ENCODE data around the gene ODAD3.
"Not testable (repeated sequence)": the region's sequence is repeated elsewhere in the genome, so short reads cannot be mapped to it uniquely, and the experiment has no call there.

Gene ODAD3

DNA sequence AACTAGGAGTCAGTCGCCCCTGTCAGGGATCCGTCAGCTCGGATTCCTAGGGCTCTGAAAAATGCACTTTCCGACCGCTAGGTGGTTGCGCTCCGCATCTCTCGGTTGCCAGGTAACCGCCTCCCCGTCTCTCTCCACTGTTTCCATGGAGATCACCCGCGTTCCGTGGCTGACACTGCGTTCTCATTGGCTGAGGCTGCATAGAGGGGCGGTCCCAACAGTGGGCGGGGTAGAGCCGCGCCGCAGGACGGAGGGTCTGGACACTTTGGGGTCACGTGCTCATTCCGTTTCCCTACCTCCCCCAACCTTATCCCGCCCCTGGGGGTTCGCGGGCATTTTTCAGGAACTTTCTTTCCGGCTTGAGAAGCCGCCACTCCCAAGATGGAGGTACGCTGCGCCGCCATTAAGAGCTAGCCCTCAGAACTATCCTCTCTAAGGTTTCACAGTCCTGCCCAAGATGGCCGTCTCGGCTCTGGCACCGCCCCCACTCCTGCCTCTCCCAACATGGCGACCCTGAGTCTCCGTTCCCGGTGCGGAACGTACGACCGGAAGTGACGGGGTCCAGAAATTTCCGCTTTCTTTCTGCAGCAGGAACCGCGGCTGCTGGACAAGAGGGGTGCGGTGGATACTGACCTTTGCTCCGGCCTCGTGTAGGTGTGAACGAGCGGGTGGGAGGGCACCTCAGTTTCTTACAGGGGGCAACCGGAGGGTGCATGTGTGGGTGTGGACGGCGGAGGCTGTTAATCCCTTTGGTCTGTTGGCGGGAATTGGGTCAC, at the start of gene ODAD3, which contains the start of gene PRKCSH:
Gene ODAD3, minus strand, starts transcription at position 65 of the 776 bp plus-strand sequence. CDS start 105 bp downstream, outside the sequence.
Gene PRKCSH, plus strand, starts transcription at position 579 of the 776 bp plus-strand sequence. CDS start 483 bp downstream, outside the sequence.
- DNase-seq (ENCODE audit: low read depth): peak; percentile 95

DNA sequence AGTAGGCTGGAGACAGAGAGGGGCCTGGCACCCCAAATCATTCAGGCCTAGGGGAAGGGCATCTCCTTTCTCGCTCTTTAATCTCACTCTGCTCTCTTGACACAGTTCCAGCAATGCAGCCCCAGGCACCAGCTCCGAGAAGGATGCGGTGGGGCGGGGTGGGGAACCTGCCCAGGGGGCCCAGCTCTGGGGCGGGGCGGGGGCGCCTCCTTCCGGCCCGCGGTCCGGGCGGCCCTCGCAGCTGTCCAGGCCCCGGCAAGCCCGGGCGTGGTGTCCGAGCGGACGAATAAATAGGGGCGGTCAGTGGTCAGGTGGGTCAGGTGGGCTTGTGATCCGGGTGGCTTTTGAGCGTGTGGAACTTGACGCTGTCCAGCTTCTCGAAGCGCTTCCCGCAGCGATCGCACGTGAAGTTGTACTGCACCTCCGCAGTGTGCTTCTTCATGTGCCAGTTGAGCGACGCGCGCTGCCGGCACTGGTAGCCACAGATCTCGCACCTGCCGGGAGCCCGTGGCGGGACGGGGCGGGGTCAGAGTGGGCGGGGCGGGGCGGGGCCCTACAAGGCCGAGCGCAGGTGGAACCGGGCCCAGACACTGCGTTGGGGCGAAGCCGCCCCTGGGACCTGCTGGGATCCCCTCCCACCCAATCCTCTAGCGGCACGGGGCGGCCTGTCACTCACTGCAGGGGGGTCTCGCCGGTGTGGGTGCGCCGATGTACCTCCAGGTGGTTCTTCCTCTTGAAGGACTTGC, 48.6 kb upstream of the ODAD3 start:
- no peak for DNase-seq (ENCODE audit: low read depth)

DNA sequence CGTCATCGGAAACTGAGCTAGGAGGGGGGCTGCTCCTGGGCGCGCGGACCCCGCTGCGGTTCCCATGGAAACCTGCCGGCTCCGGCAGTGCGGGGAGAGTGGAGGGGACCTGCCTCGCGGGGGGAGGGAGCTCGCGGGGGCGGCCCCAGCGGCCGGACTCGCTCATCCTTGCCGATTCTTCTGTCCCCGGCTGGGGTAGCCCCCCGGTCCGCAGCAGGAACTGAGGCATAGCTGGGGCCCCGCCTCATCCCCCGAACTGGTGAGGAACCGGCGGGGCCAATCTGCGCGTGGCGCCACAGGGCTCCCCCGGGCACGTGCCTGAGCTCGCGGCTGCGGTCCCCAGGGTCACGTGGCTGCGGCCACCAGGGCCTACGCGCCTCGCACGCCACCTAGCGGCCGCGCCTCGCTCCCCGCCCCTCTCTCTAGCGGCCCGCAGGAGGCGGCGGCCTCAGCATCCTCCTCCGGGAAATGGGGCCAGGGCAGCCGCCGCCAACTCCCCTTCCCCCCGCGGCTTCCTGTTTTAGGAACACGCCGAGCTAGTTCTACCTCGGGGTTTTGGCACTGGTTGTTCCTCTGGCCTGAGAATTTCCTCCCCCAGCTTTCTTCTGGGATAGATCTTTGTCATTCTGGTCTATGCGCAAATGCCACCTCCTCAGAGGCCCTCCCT, 47.6 kb upstream of the ODAD3 start:
- peak; percentile 61 for DNase-seq (ENCODE audit: low read depth)

DNA sequence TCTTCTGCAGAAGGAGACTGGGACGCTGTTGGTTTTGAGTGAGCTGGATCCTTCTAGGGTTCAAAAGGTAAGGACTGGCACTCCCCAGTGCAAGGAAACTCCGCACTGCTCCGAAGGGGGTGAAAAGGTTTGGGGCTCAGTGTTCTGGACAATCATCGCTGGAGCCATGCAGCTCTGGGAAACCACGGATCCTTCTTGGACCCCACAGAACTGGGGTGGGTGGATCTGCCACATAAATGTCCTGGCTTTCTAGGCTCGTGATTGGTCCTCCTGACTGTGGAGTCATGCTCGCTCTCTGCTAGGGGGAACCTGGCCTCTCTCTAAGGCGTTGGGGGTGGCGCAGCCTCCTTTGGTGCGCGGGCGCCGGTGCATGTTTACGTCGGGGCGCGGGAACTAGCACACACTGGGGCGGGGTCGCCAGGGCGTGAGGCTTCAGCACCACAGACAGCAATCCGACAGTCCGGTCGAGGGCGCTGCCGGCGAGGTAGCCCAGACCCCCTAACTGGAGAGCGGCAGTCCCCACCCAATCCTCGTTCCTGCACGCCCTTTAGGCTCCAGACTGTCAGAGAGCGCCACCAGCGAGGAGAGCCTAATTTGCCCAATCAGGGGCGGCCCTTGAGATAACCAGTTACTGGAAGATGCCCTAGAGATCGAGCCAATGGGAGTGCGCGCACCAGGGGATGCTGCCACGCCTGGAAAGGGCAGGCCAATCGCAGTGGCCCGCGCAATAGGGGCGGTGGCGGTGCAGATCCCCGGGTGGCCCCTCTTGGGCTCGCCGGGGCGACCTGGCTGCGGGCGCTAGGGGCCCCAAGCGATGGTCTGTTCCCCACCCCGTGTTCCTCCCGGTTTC, 46.8 kb upstream of the ODAD3 start:
- peak; percentile 45 for DNase-seq (ENCODE audit: low read depth)

DNA sequence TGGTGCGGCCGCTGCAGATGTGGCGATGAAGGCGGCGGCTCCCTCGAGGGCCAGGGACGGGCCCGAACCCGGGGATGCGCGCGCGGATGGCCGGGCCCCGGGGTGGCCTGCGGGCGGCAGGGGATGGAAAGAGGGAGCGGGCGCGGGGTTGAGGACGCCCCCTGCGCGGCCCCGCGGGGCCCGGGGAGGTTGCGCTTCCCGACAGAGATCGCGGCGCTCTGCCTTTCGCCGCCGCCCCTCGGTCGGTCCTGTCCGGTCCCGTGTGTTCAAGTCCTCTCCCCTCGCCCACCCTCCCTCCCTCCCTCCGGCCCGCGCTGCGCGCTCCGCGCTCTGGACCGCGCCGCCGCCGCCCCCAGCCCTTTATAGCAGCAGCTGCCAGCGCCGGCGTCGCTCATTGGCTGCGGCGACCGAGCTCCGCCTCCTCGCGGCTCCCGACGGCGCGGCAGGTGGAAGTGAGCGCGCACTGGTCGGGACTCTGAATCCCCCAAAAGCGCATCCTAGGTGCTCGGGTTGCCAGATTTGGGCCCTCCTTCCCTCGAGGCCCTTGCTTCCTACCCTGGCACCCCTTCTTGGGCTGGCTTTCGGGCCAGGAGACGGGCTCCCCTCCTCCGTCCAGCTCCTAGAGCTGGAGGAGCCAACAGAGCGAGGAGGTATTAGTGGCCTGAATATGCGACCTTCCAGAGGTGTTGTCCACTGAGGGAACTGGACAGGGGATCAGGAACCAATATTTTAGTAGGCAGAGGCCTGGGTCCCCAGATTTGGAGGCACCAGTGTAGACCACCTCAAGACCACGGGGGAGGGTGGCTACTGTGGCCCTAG, 46.0 kb upstream of the ODAD3 start, which contains the start of gene ELAVL3:
Gene ELAVL3, minus strand, starts transcription at position 332 of the 819 bp plus-strand sequence. CDS start 438 bp downstream, outside the sequence.
- DNase-seq (ENCODE audit: low read depth): no peak

DNA sequence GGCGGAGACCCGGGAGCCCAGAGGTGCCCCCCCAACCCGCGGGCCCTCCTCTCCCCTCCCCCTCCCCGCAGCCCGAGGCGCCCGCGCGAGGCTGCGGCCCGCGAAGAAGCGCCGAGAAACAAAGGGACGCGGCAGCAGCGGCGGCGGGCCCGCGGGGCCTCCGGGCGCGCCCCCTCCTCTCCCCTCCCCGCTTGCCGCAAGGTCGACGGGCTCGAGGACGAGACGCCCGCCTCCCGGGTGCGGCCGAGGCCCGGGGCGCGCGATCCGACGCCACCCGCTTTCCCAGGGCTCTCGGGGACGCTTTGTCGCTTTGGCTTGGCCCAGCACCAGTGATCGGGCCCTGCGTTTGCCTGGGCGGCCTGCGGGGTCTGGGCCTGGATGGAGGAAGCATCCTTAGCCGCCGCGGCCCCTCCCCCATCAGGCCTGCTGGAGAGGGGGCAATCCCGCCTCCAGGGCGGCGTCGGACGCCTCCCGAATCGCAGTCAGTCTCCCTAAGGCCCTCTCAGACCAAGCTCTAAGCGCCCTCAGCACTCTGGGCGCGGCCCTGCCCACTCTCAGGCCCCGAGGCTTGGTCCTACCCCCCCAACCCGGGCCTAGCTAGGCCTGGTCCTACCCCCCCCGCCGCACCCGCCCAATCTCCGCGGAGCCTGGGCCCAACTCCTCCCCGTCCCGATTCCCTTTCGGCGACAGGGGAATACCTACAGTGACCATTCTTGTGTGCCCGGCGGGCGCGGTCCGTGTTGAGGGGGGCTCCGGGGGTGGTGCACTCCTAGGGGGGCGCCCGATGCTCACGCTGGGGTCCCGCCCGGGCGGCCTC, 45.2 kb upstream of the ODAD3 start:
- no peak for DNase-seq (ENCODE audit: low read depth)

DNA sequence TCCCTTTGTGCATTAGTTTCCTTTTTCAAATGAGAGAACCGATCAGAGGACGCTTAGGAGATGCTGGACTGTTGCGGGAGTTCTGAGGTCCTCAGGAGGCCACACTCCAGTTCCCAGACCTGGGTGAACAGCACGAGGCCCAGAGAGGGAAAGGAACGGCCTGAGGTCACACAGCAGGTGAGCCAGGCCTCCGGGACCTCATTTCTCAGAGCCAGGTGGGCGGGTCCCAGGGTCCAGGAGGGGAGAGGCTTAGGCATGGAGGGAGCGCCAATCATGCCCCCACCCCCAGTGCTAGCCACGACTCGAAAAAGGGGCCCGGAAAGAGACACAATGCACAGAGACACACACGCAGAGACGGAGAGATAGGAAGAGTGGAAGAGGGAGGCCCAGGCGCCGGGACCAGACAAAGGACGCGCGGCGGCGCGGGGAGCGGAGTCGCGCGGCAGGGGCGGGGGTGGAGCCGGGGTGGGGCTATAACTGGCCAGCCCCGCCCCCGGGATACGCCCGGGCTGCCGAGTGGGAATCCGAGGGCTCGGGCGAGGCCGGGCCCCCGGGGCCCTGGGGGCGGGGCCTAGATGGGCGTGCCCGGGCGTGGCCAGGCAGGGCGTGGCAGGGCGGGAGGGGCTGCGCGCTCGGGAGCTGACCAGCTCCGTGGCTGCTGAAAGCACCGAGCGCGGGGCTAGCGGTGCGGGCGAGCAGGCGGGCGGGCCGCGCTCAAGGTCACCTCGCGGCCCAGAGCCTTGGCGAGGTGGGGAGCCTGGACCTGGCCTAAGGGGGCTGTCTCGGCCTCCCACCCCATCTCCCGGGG, 44.4 kb upstream of the ODAD3 start:
- DNase-seq (ENCODE audit: low read depth): no peak

DNA sequence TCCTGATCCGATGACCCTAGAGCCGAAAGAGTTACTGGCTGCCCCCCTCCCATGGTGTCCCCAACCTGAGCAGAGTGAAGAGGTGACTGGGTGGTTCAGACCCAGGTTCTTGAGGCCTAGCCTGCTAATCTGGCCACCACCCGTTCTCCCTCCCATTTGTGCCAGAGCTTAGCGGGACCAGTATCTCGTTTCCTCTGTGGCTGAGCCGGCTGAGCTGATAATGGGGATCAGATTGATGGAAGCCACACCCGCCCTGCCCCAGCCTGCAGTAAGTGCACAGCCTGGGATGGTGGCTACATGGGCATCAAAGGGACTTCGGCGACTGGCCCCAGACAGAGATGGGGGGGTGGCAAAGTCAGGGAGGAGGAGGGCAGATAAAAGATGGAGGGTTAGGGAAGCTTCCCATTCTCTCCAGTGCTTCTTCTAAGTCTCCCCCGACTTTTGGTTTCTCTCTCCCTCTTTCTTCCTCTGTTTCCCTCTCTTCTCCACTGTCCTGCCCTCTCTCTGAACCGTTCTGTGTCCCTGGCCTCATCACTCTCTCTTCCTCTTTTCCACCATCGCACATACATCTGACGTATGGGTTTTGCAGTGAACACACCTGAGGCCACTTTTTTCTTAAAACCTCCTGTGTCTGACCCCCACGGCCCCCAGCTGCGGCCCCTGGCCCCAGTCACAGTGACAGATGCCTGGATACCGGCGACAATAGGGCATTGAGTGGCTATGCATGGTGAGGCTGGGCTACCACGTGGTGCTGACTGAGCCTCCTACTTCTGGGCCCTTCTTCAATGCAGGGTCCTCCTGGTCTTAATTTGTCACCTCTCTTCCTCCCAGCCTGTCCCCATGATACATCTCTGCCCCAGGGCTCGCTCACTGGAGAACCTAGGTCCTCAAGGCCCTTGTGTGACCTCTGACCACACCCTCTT, 43.5 kb upstream of the ODAD3 start:
- DNase-seq (ENCODE audit: low read depth): no peak

DNA sequence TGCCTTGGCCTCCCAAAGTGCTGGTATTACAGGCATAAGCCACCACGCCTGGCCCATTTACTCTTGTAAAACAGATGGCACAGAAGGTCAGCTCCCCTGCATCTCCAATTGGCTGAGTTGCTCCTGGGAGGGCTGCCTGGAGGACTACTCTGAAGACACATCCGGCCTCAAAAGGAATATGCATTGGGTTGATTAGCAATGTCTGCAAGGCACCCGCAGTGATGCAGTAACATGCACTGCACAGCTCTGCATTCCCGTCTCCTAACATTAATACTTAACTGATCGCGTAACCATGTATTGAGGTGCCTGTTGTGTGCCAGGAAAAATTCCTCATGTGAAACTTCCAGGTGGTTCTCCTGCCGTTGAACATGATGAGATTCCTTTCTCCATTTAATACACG, 40.9 kb upstream of the ODAD3 start:
- no peak for DNase-seq (ENCODE audit: low read depth)

DNA sequence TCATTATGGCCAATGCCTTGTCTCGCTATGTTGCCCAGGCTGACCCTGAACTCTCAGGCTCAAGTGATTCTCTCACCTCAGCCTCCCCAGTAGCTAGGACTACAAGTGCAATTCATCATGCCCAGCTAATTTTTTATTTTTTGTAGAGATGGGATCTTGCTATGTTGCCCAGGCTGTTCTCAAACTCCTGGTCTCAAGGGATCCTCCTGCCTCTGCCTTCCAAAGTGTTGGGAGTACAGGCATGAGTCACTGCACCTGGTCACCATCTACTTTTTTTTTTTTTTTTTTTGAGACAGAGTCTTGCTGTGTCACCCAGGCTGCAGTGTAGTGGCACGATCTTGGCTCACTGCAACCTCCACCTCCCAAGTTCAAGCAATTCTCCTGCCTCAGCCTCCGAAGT, 40.4 kb upstream of the ODAD3 start:
- not testable (repeated sequence) for DNase-seq (ENCODE audit: low read depth)

DNA sequence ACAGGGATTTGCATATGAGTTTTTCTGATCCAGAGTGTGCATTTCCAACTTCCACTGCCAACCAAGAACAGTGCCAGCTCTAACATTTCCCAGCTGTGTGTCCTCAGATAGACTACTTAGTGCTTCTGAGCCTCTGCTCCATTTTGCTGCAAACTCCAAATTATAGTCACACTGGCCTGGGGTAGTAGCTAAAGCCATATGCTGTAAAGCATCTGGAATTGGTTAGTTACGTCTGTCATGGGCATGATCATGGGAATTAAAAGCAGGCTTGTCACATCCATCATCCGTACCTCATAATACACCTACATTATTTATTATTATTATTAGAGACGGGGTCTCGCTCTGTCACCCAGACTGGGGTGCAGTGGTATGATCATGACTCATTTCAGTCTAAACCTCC, 38.8 kb upstream of the ODAD3 start:
- DNase-seq (ENCODE audit: low read depth): no peak

DNA sequence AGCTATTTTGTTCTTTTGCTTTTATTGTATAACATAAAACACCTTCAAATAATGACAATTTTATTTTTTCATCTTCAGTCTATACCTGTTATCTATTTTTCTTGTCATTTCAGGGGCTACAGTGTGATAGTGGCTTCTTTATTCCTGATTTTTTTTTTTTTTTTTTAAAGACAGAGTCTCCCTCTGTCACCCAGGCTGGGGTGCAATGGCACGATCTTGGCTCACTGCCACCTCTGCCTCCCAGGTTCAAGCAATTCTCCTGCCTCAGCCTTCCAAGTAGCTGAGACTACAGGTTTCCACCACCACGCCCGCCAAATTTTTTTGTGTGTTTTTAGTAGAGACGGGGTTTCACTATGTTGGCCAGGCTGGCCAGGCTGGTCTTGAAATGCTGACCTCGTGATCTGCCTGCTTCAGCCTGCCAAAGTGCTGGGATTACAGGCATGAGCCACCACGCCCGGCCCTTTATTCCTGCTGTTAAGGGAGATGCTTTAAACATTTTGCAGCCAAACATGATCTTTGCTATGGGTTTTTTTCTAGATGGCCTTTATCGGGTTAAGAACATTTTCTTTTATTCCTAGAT, 33.4 kb upstream of the ODAD3 start:
- not testable (repeated sequence) for DNase-seq (ENCODE audit: low read depth)

DNA sequence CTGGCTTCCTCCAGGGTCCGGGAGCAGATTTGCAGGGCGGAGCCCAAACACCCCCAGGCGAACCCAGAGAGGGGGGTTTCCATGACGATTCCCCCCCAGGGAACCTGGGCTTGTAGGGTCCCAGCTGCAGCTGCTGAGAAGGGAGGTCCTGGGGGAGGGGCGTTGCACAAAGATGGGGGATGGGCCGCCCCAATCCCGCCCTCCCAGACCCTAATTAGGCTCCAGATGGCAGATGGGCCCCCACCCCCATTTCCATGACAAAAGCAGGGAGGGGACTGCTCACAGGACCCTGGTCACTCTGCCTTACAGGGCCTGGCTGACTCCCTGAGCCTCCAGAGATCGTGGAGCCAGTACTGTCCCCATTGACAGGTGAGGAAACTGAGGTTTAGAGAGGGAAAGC, 30.7 kb upstream of the ODAD3 start:
- DNase-seq (ENCODE audit: low read depth): no peak

DNA sequence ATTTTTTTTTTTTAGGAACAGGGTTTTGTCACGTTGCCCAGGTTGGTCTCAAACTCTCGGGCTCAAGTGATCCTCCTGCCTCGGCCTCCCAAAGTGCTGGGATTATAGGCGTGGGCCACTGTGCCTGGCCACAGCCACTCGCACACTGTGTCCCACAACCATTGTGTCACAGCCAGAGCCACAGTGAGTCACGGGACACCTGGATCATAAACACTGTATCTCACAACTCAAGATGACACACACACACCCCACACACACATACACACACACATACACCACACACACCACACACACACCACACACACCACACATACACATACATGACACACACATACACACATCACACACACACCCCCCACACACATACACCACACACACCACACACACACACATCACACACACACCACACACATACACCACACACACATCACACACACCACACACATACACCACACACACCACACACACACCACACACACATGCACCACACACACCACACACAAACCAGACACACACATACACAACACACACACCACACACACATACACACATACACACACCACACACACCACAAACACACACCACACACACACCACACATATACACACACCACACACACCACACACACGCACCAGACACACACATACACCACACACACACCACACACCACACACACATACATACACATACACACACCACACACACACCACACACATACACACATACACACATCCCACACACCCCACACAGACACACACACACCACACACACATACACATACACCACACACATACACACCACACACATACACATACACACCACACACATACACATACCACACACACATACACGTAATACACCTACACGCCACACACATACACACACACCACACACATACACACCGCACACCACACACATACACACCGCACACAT, 29.7 kb upstream of the ODAD3 start:
- no peak for DNase-seq (ENCODE audit: low read depth)

DNA sequence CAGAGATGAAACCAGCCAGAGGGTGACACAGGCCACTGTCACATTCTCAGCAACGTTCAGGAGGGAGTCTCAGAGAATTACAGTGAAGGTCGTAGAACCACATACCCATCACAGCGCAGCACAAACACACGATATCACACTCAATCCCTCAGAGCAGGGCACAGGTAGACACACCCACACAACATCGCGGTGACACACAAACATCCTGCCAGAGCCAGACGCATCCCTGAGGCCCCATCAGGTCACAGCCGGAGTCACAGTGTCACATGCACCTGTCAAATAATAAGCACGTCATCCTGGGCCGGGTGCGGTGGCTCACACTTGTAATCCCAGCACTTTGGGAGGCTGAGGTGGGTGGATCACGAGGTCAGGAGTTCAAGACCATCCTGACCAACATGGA, 28.5 kb upstream of the ODAD3 start:
- DNase-seq (ENCODE audit: low read depth): no peak

DNA sequence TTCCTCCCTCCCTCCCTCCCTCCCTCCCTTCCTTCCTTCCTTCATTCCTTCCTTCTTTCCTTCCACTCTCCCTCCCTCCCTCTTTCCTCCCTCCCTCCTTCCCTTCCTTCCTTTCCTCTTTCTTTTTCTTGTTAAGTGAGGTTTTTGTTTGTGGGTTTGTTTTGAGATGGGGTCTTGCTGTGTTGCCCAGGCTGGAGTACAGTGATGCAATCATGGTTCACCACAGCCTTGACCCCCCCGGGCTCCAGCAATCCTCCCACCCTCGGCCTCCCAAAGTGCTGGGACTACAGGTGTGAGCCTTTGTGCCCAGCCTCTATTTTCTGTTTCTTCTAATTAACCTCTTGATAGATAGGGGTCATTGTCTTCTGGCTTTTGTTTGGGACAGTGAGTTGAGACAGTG, 26.5 kb upstream of the ODAD3 start:
- DNase-seq (ENCODE audit: low read depth): no peak

All from stimulated activated CD8-positive, alpha-beta memory T cell treated with anti-CD3 and anti-CD28 coated beads, Interleukin-12 subunit alpha, Interleukin-12 subunit beta, amount 100 ng/mL, for 4 hours (primary cell).